BJ (cell line): Measurements from ENCODE around the gene TMF1. TPM values are rescaled to one million over a fixed set of nuclear protein-coding genes. Genes with fewer than 3 reads are reported as not detected.

Experiments used
- CTCF ChIA-PET: fragments of 350-600 bp; formaldehyde crosslinking; extraction: SDS; loops from one replicate; lab custom pipeline; 2021; ENCODE audit warnings: antibody characterized with exemption, inconsistent platforms; lab: Yijun Ruan, JAX
- POLR2A ChIA-PET: fragments of 300-600 bp; sonication (Branson Sonifier 250); formaldehyde crosslinking; extraction: SDS; loops from one replicate; lab custom pipeline; 2021; ENCODE audit warnings: antibody characterized with exemption; lab: Charles Lee
- DNase-seq: peaks from one replicate; pipeline ENCODE4 v3.0.0-alpha.2; 2011; ENCODE audit warnings: low read depth
- H3K27me3 ChIP-seq: 2 replicates; pipeline ENCODE4 v1.6.0; 2011; ENCODE audit warnings: low read length; ENCODE audit not compliant: control insufficient read depth, insufficient read depth
- H3K36me3 ChIP-seq: 2 replicates; pipeline ENCODE4 v1.5.1; 2011; ENCODE audit warnings: low read length; ENCODE audit not compliant: control insufficient read depth, insufficient read depth
- H3K4me3 ChIP-seq: 2 replicates; pipeline ENCODE4 v1.5.1; 2011; ENCODE audit warnings: low read depth, mild to moderate bottlenecking, control low read depth, low read length
- polyA plus RNA-seq: library from polyadenylated mRNA; depleted of rRNA; stranded (reverse); fragments of >200 nt; gene quantifications from 2 replicates; pipeline ENCODE4 v1.2.3, GENCODE V29; 2011
- TF ChIP-seq, protein P1 (sequence below): IDR thresholded peaks from 2 replicates; pipeline ENCODE4 v1.5.1; 2011; ENCODE audit warnings: low read depth, mild to moderate bottlenecking, control low read depth, inconsistent platforms, low read length, moderate library complexity; ENCODE audit not compliant: insufficient read depth

Gene TMF1
- polyA plus RNA-seq, 1 experiment = 7.7 TPM

DNA sequence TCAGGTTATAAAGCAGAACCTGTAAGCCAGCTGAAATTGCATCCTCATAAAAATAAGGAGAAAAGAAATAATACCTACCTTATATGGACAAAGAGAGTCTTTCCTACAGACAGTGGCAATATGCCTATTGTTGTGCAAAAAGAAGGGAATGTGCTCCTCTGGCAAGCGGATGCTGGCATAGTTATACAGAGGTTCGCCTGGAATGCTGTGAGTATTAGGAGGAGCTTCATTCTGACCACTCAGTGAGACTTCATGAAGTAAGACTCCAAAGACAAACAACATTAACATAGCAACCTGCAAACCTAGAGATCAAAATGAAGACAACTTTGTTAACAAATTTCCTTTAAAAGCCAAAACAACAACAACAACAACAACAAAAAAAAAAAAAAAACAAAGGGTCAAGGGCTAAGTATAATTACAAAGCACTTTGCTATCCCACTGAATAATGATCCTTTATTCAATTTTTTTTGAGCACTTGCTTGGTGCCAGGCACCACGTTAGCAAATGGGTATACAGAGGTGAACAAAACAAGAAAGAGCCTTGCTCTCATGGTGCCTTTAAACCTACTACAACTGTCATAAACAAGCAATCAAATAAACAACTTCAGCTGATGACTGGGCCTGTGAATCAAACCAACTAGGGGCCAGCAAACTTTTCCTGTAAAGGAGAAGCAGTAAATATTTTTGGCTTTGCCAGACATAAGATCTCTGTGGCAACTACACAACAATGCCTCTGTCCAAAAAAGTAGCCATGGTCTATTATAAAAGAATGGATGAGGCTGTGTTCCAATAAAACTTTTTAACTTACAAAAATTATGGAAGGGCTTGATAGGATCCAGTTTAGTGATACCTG lies 42.3 kb downstream of the TMF1 start:
- H3K36me3 ChIP-seq = peaks cover 9% of the 10 kb centered on the region
- ChIA-PET POLR2A (interaction anchor here (0.7 kb wide), 3 partner anchors 17 to 818 kb away, joined by 8 to 12 read pairs (median 10); no protein-coding TSS in a partner anchor), CTCF (no interaction called here)
- TF ChIP-seq, protein P1, sequence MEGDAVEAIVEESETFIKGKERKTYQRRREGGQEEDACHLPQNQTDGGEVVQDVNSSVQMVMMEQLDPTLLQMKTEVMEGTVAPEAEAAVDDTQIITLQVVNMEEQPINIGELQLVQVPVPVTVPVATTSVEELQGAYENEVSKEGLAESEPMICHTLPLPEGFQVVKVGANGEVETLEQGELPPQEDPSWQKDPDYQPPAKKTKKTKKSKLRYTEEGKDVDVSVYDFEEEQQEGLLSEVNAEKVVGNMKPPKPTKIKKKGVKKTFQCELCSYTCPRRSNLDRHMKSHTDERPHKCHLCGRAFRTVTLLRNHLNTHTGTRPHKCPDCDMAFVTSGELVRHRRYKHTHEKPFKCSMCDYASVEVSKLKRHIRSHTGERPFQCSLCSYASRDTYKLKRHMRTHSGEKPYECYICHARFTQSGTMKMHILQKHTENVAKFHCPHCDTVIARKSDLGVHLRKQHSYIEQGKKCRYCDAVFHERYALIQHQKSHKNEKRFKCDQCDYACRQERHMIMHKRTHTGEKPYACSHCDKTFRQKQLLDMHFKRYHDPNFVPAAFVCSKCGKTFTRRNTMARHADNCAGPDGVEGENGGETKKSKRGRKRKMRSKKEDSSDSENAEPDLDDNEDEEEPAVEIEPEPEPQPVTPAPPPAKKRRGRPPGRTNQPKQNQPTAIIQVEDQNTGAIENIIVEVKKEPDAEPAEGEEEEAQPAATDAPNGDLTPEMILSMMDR = no peak
- peak; percentile 86 for DNase-seq
- H3K27me3 ChIP-seq = no peaks in the 10 kb centered on the region
- no peak overlapping the region for H3K4me3 ChIP-seq

DNA sequence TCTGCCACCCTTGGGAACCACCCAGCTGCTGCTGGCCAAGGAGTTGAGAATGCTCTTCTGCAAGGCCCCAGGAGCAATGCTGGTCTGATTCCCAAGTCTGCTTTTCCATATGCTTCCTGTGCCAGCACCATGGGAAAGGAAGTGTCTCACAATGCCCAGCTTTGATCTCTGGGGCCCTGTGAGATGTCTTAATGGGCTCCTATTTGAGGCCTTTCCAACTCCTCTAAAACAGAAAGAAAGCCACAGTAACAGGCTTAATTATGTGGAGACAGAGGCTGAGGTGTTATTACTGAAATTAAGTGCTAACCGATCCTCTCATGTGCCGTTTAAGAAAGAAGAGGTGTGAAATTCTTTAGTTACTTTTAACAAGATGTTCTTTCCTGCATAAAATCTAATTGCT lies 43.2 kb downstream of the TMF1 start:
- POLR2A ChIA-PET = interaction anchor here (0.6 to 0.7 kb wide), 4 partner anchors 14 to 819 kb away, joined by 3 to 12 read pairs (median 9); no protein-coding TSS in a partner anchor
- peaks cover 9% of the 10 kb centered on the region for H3K36me3 ChIP-seq
- DNase-seq = no peak
- CTCF ChIA-PET = interaction anchor here (0.7 kb wide), 1 partner anchor 20 kb away, joined by 5 read pairs; no protein-coding TSS in a partner anchor
- TF ChIP-seq, protein P1 = no peak
- no peaks in the 10 kb centered on the region for H3K27me3 ChIP-seq
- no peak overlapping the region for H3K4me3 ChIP-seq

DNA sequence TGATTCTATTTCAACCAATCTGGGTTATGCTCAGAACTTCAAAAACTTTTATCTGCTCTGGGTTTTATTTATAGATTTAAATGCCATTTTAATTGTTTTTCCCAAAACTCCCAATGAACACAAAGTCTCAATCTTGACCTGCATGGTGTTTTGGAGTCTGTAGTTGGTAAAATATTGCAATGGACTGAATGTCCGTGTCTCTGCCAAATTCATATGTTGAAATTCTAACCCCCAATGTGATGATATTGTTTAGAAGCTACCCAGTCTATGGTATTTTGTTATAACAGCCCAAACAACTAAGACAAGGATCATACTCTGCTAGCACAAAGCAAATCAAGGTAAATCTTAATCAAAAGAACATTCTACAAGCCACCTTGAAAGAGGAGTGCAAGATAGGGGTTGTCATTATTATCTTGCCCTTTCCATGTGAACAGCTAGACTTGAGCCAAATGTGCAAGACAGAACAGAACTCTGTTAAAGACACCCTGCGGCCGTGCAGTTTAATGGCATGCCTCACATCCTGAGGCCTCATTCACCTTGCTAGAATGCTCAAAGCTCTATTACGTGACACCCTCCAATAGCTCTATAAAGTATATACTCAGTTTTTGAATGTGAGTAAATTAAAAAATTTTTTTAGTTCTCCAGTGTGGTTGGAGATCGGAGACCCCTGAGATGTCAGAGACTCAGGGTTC lies 46.2 kb downstream of the TMF1 start:
- H3K36me3 ChIP-seq = peaks cover 17% of the 10 kb centered on the region
- ChIA-PET POLR2A (no interaction called here), CTCF (interaction anchor here (1.0 kb wide), 1 partner anchor 38 kb away, joined by 3 read pairs; no protein-coding TSS in a partner anchor)
- TF ChIP-seq, protein P1 = no peak
- no peaks in the 10 kb centered on the region for H3K27me3 ChIP-seq
- no peak for DNase-seq
- no peak overlapping the region for H3K4me3 ChIP-seq

DNA sequence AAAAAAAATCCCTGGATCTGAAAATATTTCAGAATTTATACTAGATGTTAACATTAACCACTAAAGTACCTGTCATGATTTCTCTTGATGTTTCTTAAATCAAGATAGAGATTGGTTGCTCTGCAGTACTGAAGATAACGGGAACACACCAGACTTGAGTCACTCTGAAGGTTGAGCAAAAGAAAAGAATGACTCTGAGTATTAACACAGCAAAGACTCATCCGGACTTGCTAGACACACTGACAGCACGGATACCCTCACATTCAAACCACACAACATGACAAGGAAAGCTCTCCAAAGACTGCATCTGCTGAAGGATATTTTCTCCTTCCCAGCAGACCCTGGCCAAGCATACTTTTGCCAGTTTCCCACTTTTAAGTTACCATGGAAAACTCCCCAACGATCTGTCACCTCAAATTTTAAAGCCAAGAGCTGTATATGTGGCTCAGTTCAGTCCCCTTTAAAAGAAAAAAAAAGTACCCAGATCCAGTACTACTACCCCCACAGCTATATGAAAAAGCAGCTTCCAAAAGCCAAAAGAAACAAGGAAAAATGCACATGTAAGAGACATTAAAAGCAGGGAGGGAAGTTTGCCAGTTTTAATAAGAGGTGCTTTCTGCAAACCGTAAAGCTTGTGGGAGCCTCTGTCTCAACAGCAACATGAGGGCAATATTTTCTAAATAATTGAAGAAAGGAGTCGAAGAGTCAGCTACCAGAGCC lies 46.9 kb downstream of the TMF1 start:
- H3K36me3 ChIP-seq = peaks cover 17% of the 10 kb centered on the region
- TF ChIP-seq, protein P1 = no peak

More for the DNA sequence above, 46.9 kb downstream of the TMF1 start:
- CTCF ChIA-PET = interaction anchor here (1.0 kb wide), 1 partner anchor 37 kb away, joined by 3 read pairs; no protein-coding TSS in a partner anchor
- DNase-seq = no peak
- no peak overlapping the region for H3K4me3 ChIP-seq
- no peaks in the 10 kb centered on the region for H3K27me3 ChIP-seq
- POLR2A ChIA-PET = no interaction called here
